ENCODE data around the gene GEMIN4. TPM values are rescaled to one million over a fixed set of nuclear protein-coding genes. Genes with fewer than 3 reads are reported as not detected.
A peak's percentile ranks its signal among the peaks of the same experiment; 100 is the strongest.

GEMIN4 gene
- total and polyA plus RNA-seq, 10 of the 15 experiments (the other 5 are each of a cell fraction or from before 2014, with no cell fraction given) = 2.4 to 55.6 (median 34.5) TPM

- TF ChIP-seq, protein P1, sequence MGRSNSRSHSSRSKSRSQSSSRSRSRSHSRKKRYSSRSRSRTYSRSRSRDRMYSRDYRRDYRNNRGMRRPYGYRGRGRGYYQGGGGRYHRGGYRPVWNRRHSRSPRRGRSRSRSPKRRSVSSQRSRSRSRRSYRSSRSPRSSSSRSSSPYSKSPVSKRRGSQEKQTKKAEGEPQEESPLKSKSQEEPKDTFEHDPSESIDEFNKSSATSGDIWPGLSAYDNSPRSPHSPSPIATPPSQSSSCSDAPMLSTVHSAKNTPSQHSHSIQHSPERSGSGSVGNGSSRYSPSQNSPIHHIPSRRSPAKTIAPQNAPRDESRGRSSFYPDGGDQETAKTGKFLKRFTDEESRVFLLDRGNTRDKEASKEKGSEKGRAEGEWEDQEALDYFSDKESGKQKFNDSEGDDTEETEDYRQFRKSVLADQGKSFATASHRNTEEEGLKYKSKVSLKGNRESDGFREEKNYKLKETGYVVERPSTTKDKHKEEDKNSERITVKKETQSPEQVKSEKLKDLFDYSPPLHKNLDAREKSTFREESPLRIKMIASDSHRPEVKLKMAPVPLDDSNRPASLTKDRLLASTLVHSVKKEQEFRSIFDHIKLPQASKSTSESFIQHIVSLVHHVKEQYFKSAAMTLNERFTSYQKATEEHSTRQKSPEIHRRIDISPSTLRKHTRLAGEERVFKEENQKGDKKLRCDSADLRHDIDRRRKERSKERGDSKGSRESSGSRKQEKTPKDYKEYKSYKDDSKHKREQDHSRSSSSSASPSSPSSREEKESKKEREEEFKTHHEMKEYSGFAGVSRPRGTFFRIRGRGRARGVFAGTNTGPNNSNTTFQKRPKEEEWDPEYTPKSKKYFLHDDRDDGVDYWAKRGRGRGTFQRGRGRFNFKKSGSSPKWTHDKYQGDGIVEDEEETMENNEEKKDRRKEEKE (IDR thresholded peaks at IDR 0.05) = no peak
- TF ChIP-seq MXI1 (IDR thresholded peaks at IDR 0.05; ENCODE audit: low read depth, low read length) (no peak), FOS (IDR thresholded peaks at IDR 0.05; ENCODE audit: borderline replicate concordance, extremely low read depth, insufficient read length) (no peak), CTCF (IDR thresholded peaks at IDR 0.05 in 2 of 3, conservative IDR thresholded peaks at IDR 0.05 in 1 of 3; ENCODE audit: control insufficient read depth in 2 of 3, extremely low read depth in 1 of 3, insufficient read depth in 1 of 3, low read depth in 3 of 3, low read length in 3 of 3) (no peak), POLR2AphosphoS5 (IDR thresholded peaks at IDR 0.05; ENCODE audit: low read length) (no peak), SPI1 (IDR thresholded peaks at IDR 0.05; ENCODE audit: borderline replicate concordance, insufficient read depth, low read depth, low read length) (no peak), ASH2L (IDR thresholded peaks at IDR 0.05; ENCODE audit: borderline replicate concordance, low read depth) (no peak), SMARCA5 (IDR thresholded peaks at IDR 0.05) (0 out of 2 replicates have a peak, but pooled peaks have one; percentile 12), HSF1 (IDR thresholded peaks at IDR 0.05; ENCODE audit: low read depth, low read length) (no peak), ATF2 (IDR thresholded peaks at IDR 0.05; ENCODE audit: low read length) (no peak), NR2F1 (conservative IDR thresholded peaks at IDR 0.05) (0 out of 2 replicates have a peak, but pooled peaks have one; percentile 13), HCFC1 (IDR thresholded peaks at IDR 0.05; ENCODE audit: low read length) (no peak), NKRF (conservative IDR thresholded peaks at IDR 0.05) (peak; percentile 64), SIN3A (IDR thresholded peaks at IDR 0.05; ENCODE audit: low read depth, low read length) (no peak)
- TF ChIP-seq, protein P2, sequence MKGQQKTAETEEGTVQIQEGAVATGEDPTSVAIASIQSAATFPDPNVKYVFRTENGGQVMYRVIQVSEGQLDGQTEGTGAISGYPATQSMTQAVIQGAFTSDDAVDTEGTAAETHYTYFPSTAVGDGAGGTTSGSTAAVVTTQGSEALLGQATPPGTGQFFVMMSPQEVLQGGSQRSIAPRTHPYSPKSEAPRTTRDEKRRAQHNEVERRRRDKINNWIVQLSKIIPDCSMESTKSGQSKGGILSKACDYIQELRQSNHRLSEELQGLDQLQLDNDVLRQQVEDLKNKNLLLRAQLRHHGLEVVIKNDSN (IDR thresholded peaks at IDR 0.05; ENCODE audit: borderline replicate concordance, extremely low read length, insufficient read depth, low read depth, low read length) = peak; percentile 36
These were observed 19.8 kb downstream of the GEMIN4 start, which contains the start of gene TLCD3A (continued) for GRCh38 chr17:732067-732901.
